Pancreas (tissue), 10 donors: ENCODE measurements around the gene CCDC138. TPM values are rescaled to one million over a fixed set of nuclear protein-coding genes. Genes with fewer than 3 reads are reported as not detected.

Source experiments
- ATAC-seq, 4 donors: fragments of 200-7000 bp; cut with Tn5 transposase; one replicate each; pipeline versions ENCODE4 v1.8.0 to v1.9.1; 2020; ENCODE audit warnings: mild to moderate bottlenecking in 4 of 4, moderate library complexity in 4 of 4
- DNase-seq, 6 donors: peaks; one replicate each; pipeline ENCODE4 v3.0.0-alpha.2; 2020
- FAIRE-seq: peaks from 2 replicates; lab custom pipeline; 2012; peaks lifted over from hg19 to GRCh38; lab: Jason Lieb, UNC
- H3K27ac ChIP-seq, 4 donors: fragments of 200-600 bp; sonication (generic); 1 replicate in 3 of 4; 2 replicates in 1 of 4; pipeline versions ENCODE4 v1.5.0 to v1.8.0; 2020
- H3K27me3 ChIP-seq, 4 donors: fragments of 200-600 bp; one replicate each; pipeline ENCODE4 v1.8.0; 2021
- H3K36me3 ChIP-seq, 3 donors: fragments of 200-600 bp; sonication (generic) in 1 of 3; one replicate each; pipeline versions ENCODE4 v1.5.0 to v1.8.0; 2020 to 2021
- H3K4me1 ChIP-seq, 3 donors: fragments of 200-600 bp; one replicate each; pipeline ENCODE4 v1.8.0; 2021
- H3K4me3 ChIP-seq, 4 donors: fragments of 200-600 bp; sonication (generic) in 2 of 4; one replicate each; pipeline versions ENCODE4 v1.5.0 to v1.8.0; 2020 to 2021
- H3K9me3 ChIP-seq, 4 donors: fragments of 200-600 bp; one replicate each; pipeline ENCODE4 v1.8.0; 2021
- CTCF ChIP-seq, 4 donors: fragments of 200-600 bp; sonication (generic) in 3 of 4; IDR thresholded peaks; one replicate each; pipeline versions ENCODE4 v1.5.0 to v1.8.0; 2021; ENCODE audit warnings: antibody characterized with exemption in 4 of 4
- WGBS, 2 donors: extraction: QIAGEN DNeasy Blood & Tissue Kit; methylation state at CpG; one replicate each; pipeline ENCODE4 v1.1.7; 2013; 5-methylcytosine and 5-hydroxymethylcytosine counted together
- intact Hi-C, 3 donors: fragments of 100-400 bp; cut with DNase I; formaldehyde crosslinking; loops; one replicate each; pipeline versions ENCODE4 v1.11.1 to v1.14.2; 2022
- polyA plus RNA-seq, 2 donors: library from polyadenylated mRNA; stranded (reverse); fragments of 200-250 nt; gene quantifications; one replicate each; pipeline ENCODE4 v1.2.3, GENCODE V29; 2013
- total RNA-seq, 6 donors: library from RNA; stranded (reverse); fragmentation: NEBNext Ultra II Directional in 4 of 6; extraction: Animal tissue kit (Norgen Biotek cat#: 25700) in 4 of 6; gene quantifications; one replicate each; pipeline versions ENCODE4 v1.2.1 to v1.2.4, GENCODE V29; 2021 to 2023
- donor health status: healthy with polysubstance abuse.
- donor health status: DM: no; HTN: no; CAD: no; lungs with moderate emphysema.
- donor health status: DM: no; HTN: no; CAD: no.
- donor health status: control.
- donor health status: control.
- donor health status: Bipolar disorder and iron deficiency.
- donor health status: DM: yes; HTN: yes; CAD: no.
- donor health status: DM: no; HTN: no; CAD: no.
- donor health status: DM: no; HTN: no; CAD: no.
- donor health status: DM: yes; HTN: yes; CAD: no.

Gene CCDC138
- total and polyA plus RNA-seq, 8 donors: 0.72 to 2.0 (median 1.6) TPM

- TF ChIP-seq CTCF (IDR thresholded peaks at IDR 0.05): no peak
- Histone ChIP-seq H3K9me3 (no peaks in the 10 kb centered on the region), H3K4me1 (no peaks in the 10 kb centered on the region), H3K27ac (no peak overlapping the region), H3K27me3 (no peaks in the 10 kb centered on the region), H3K36me3 (no peaks in the 10 kb centered on the region), H3K4me3 (no peak overlapping the region)
- intact Hi-C loops: no loop called here
- ATAC-seq (no peak), FAIRE-seq (no peak), DNase-seq (no peak)
- 90% methylated on average over 3 of the region's 3 CpGs for WGBS, 2 donors
These were observed 39.2 kb downstream of the CCDC138 start for GRCh38 chr2:108825736-108826135.

GRCh38 chr2:108829578-108830310, 43.2 kb downstream of the CCDC138 start:
- WGBS, 2 donors: 94 to 95% methylated on average over 4 of the region's 4 CpGs
- Histone ChIP-seq H3K27ac (no peak overlapping the region), H3K4me3 (no peak overlapping the region), H3K27me3 (no peaks in the 10 kb centered on the region), H3K9me3 (no peaks in the 10 kb centered on the region), H3K4me1 (no peaks in the 10 kb centered on the region), H3K36me3 (no peaks in the 10 kb centered on the region)
- DNase-seq (no peak), ATAC-seq (no peak), FAIRE-seq (no peak)
- TF ChIP-seq CTCF (IDR thresholded peaks at IDR 0.05): no peak
- intact Hi-C loops: no loop called here

GRCh38 chr2:108833219-108833618, 46.6 kb downstream of the CCDC138 start:
- FAIRE-seq (no peak), DNase-seq (no peak)

GRCh38 chr2:108834620-108835019, 48.0 kb downstream of the CCDC138 start:
- no peaks in the 10 kb centered on the region for H3K9me3 ChIP-seq
- ATAC-seq (no peak), FAIRE-seq (no peak), DNase-seq (no peak)
- H3K27me3 ChIP-seq: no peaks in the 10 kb centered on the region
- WGBS, 2 donors: 88 to 89% methylated on average over 3 of the region's 3 CpGs
- intact Hi-C loops: no loop called here
- H3K27ac ChIP-seq: no peak overlapping the region
- no peak overlapping the region for H3K4me3 ChIP-seq
- no peak for TF ChIP-seq CTCF (IDR thresholded peaks at IDR 0.05)
- no peaks in the 10 kb centered on the region for H3K4me1 ChIP-seq
- H3K36me3 ChIP-seq: no peaks in the 10 kb centered on the region

More at GRCh38 chr2:108833219-108833618, 46.6 kb downstream of the CCDC138 start:
- intact Hi-C loops: no loop called here
- H3K4me3 ChIP-seq: no peak overlapping the region
- no peaks in the 10 kb centered on the region for H3K36me3 ChIP-seq
- no peaks in the 10 kb centered on the region for H3K9me3 ChIP-seq
- no peak overlapping the region for H3K27ac ChIP-seq
- no peaks in the 10 kb centered on the region for H3K27me3 ChIP-seq
- no peak for TF ChIP-seq CTCF (IDR thresholded peaks at IDR 0.05)
- no peak for ATAC-seq
- no peaks in the 10 kb centered on the region for H3K4me1 ChIP-seq

- H3K27me3 ChIP-seq: no peaks in the 10 kb centered on the region
- no peak for FAIRE-seq
- H3K4me1 ChIP-seq: no peaks in the 10 kb centered on the region
- H3K9me3 ChIP-seq: no peaks in the 10 kb centered on the region
- TF ChIP-seq CTCF (IDR thresholded peaks at IDR 0.05): no peak
- no peak for ATAC-seq
- H3K36me3 ChIP-seq: no peaks in the 10 kb centered on the region
- H3K27ac ChIP-seq: no peak overlapping the region
- intact Hi-C loops: no loop called here
- WGBS, 2 donors: 93% methylated on average over 1 of the region's 1 CpG
- no peak for DNase-seq
- no peak overlapping the region for H3K4me3 ChIP-seq
These were observed 48.5 kb downstream of the CCDC138 start for GRCh38 chr2:108835040-108835439.
